ENCODE measurements around the gene SLC5A3.

SLC5A3 gene

DNA sequence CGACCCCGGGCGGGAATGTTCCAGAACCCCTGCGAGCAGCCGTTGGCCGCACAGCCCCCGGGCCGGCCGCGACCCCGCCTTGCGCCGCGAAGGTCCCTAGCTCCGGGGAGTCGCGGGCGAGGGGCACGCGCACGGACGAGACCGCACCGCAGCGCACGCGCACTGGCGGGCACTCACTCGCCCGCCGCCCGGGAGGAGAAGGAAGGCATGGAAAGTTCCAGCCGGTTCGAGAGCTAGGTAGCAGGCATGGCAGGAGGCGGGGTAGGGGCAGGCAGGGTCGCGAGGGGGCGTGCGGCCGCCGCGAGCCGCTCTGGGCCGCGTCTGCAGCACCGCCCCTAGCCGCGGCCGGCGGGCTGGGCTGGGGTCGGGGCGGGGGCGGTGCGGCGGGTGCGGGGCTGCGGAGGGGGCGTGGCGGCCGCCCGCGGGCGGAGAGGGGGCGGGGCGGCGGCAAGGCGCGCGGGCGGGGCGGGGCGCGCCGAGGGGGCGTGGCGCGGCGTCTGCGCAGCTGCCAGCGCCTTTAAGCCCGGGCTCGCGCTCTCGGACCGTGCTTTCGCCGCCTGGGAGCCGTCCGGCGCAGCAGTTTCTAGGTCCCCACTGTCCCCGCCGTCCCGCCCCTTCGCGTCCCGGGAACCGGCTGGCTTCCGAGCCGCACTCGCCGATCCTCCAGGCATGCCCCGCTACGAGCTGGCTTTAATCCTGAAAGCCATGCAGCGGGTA, at the start of gene SLC5A3, which contains the start of gene MRPS6:
Gene SLC5A3, plus strand, starts transcription at position 547 of the 717 bp plus-strand sequence. CDS start 21,621 bp downstream, outside the sequence.
Gene MRPS6, plus strand, starts transcription at position 547 of the 717 bp plus-strand sequence. Its CDS starts 123 bp downstream, at position 670.
- DNase-seq (ENCODE audit: low read depth): peak; percentile 66

DNA sequence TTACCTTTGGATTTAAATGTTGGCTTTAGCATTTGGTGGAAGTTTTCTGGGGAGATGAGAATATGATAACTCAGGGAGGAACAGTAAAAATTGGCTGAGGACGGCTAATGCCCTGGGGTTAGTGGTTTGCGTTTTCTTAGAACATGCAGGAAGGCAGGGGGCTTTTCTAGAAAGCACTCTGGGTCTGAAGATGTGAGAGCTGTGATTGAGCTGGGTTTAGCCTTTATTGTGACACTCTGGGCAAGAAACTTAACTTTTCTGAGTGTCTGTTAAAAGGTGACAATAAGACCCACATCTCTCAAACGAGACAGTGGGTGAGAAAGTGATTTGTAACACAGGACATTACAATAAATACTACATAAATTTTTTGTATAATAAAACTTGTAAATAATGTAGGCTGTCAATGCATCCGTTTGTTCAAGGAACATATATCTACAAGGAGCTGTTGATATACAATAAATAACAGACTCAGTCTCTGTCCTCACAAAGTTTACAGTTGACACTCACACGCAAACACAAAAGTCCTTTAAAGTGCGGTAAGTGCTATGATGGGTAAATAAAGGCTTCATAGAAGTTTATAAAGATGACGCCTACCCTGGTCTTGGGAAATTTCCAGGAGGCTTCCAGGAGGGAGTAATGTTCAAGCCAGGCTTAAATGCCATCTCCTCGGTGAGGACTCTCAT, 49.5 kb upstream of the SLC5A3 start:
- DNase-seq (ENCODE audit: low read depth): no peak

DNA sequence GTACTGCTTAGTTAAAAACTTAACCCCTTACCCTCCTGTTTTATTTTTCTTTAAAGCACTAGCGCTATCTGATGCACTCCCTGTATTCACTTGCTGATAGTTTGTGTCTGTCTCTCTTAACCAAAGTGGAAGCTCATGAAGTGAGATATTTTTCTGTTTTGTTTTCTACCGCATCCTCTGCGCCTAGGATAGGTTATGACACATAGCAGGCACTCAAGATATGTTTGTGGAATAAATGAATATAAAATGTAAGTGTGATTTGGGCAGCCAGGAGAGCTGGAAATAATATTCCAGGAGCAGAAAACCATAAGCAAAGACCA, 49.0 kb upstream of the SLC5A3 start:
- DNase-seq (ENCODE audit: low read depth): no peak

DNA sequence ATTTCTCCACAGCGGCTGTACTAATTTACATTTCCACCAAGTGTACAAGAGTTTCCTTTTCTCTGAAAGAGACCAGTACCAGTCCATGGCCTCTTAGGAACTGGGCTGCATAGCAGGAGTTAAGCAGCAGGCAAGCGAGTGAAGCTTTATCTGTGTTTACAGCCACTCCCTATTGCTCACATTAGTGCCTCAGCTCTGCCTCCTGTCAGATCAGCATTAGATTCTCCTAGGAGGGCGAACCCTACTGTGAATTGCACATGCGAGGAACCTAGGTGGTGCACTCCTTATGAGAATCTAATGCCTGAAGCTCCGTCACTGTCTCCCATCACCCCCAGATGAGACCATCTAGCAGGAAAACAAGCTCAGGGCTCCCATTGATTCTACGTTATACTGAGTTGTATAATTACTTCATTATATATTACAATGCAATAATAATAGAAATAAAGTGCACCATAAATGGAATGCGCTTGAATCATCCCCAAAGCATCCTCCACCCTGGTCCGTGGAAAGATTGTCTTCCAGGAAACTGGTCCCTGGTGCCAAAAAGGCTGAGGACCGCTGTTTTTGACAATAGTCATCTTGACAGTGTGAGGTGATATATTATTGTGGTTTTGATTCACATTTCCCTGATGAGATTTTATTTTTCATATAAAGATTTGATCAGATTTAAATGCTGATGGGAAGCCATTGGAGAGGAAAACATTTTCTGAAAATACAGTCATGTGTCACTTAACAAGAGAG, 45.5 kb upstream of the SLC5A3 start:
- no peak for DNase-seq (ENCODE audit: low read depth)

DNA sequence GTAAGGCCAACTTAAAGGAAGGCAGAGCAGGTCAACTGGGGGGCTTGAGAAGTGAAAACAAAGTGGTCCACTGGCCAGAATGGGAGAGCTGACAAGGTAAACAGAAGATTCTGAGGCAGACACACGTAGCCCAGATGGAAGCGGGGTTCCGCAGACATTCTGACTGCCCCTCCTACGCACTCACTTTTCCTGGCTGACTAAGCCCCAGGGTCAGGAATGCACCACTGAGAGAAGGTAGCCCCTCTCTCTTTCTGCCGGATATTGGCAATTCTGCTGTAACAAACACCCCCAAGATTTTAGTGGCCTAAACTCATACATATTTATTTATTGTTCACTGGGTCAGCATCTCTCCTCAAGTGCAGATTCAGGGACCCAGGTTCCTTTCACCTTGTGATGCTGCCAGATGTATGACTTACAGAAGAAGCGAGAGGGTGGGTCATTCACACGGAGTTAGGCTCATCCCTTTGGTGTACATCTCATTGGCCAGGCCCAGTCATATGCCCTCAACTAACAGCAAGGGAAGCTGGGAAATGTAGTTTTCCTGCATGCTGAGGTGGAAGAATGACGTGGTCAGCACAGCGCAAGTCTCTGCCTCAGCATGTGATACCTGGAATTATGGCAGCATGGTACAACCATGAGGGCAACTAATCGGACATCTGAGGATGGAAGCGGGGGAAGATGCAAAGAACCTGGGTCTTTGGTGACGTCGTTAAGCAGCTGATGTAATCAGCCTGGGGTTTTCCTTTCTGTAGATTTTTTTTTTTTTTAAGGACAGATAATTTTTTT, 43.4 kb upstream of the SLC5A3 start:
- DNase-seq (ENCODE audit: low read depth): no peak

DNA sequence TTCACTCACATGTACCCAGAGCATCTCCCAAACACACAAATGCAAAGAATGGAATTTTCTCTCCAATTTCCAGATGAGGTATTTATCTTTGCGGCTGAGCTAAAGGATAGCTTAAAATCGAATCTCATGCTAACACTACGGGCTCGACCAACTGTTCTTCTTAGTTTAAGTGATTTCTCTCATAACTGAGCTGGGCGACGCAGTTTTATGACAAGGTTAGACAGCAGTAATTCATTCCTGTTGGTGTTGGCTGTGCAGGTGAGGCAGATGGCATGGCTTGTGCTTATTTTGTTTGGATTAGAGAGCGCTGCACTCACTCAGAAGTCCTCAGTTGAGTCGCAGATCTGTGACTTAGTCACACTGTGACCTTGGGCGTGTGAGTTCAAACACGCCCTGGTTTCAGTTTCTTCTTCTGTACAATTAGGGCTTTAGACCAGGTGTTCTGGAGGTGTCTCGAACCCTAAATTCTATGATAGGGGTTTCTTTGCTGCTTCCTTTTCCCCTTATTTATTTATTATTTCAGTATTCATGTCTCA, 41.5 kb upstream of the SLC5A3 start:
- no peak for DNase-seq (ENCODE audit: low read depth)

DNA sequence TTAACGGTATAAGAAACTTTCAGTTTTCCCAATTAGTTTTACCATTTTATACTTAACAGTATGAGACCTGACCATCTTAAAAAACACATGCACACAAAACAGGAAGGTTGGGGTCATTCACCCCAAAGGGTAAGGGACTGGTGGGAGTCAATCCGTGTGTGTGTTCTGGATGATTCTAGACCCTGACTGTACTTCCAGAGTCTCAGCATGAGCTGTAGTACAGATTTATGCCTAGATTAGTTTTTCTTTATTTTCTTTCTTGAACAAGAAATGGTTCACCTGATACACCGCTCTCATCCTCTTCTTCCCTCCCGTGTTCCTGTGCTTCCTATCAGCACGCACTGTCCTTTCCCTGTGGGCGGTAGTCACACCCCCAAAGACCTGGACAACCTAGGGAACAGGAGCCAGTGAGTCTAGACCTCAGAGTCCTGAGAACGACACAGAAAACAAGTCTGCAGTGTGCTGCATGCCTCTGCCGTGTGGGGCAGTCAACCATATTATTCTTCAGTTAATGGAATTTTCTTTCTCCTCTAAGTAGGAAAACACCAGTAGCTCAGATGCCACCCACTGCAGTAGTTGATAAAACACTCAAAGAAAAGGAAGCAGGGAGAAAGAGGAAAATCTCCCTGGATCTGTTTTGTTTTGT, 38.9 kb upstream of the SLC5A3 start:
- DNase-seq (ENCODE audit: low read depth): no peak

DNA sequence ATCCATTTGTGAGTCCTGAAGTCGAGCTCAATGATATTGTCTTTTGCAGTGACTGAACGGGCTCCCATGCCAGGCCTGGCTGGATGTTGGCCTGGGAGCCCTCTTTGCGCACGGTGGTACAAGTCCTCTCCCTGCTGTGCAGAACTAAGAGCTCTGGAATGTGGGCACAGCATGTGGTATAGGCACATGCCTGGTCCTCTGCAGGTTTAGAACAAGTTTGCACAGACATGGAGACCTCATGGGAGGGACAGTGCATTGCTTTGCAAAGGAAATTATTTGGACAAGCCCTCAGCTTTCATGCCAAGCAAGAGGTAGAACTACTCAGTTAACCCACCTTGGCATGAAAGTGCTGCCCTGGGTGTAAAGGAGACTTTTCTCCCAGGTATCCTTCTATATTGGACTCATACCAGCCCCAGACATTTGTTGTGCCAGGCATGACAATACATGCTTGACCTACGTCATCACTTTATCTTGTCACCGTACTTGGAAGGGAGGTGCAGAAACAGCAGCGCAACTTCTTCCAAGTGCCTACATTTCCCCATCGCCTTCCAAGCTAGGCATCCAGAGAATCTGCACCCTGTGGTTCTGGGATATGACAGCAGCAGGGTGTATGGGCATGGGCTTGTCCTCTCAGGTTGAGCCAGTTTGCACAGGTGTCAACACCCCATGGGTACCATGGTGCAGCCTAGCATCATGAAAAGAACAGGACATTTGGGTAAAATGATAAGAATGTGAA, 37.6 kb upstream of the SLC5A3 start:
- no peak for DNase-seq (ENCODE audit: low read depth)

DNA sequence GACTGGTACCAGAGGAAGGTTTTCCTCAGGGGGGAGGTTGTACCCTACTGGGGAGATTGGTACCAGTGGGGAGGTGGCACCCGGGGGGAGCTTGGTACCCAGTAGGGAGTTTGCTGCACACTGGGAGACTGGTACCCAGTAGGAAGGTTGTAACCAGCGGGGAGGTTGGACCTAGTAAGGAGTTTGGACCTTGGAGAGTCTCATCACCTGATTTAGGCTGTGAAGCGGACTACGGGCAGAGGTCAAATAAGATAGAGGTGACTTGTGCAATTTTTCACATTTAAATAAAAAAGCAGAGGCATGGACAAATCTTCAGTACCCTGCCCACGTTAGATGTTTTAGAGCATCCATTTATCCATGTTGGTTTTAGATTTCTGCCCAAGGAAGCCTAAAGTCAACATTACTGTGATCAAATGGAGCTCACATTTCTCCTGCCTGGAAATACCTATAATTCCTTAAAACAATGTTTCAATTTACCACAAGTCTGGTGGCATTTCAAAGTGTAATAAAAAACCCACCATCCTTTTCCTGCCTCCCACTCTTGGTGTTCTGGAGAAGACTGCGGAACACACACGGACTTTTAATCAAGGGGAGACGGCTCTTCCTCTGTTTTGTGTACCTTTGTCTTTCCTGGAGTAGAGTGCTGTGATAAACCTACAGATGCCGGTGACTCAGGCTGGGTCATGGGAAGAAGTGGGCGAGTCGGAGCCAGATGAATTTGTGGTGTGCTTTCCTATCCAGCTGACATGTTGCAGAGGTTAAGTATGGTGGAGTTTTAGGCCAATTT, 36.2 kb upstream of the SLC5A3 start:
- no peak for DNase-seq (ENCODE audit: low read depth)

DNA sequence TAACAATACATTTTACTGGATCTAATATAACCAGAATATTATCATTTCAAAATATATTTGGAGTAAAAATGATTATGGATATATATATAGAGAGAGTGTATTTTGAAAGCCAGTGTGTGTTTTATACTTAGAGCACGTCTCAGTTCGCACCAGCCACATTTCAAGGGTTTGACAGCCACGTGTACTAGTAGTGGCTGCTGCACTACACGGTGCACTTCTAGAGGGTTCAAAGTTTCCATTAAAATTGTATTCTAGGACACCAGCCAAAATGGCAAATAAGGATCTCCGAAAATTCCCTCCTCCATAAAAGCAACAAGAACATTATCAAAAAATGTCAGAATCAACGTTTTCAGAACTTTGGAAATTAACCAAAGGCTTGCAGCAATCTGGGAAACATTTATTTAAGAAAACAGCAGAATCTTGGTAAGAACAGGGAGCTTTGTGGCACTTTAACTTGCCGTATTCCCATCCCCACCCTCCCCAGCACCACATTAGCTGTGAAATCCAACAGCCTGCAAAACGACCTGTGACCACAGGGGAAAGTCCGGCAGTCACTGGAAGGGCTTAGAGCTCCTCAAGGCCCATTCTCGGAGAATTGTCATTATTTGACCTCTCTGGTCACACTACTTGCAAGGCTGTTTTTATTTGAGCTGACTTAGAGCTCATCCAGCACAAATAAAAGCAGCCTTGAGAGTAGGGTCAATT, 33.5 kb upstream of the SLC5A3 start:
- DNase-seq (ENCODE audit: low read depth): no peak

DNA sequence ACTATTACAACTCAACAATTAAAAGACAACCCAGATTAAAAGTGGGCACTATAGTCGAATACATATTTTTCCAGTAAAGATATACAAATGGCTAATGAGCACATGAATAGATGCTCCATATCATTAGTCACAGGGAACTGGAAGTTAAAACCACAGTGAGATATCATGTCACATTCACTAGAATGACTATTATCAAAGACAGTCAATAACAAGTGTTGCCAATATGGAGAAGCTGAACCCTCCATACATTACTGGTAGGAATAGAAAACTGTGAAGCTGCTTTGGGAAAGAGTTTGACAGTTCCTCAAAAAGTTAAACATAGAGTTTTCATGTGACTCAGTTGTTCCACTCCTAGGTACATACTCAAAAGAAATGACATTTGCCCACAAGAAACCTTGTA, 30.6 kb upstream of the SLC5A3 start:
- DNase-seq (ENCODE audit: low read depth): no peak

DNA sequence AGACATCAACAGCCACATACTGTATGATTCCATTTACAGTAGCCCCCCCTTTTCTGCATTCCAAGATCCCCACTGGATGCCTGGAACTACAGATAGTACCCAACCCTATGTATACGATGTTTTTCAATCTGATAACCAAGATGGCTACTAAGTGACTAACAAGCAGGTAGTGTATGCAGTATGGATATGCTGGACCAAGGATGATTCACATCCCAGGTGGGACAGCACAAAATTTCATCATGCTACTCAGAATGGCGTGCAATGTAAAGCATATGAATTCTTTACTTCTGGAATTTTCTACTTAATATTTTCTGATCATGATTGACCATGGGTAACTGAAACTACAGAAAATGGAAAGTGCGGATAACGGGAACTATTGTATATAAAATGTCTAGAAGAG, 30.0 kb upstream of the SLC5A3 start:
- DNase-seq (ENCODE audit: low read depth): no peak

DNA sequence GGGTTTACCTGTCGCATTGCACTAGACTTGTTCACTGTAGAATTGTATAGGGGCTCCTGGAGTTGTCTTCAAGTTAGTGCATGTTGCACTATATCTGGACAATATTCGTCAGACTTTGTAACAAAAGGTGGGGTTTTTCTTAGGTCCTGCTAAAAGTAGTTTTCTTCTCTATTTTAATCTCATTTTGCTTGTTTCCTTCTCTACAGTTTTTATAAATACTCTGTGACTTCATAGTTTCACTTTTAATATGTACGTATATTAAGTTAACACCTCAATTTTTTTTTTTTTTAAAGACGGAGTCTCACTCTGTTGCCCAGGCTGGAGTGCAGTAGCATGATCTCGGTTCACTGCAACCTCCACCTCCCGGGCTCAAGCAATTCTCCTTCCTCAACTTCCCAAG, 26.5 kb upstream of the SLC5A3 start:
- DNase-seq (ENCODE audit: low read depth): no peak

DNA sequence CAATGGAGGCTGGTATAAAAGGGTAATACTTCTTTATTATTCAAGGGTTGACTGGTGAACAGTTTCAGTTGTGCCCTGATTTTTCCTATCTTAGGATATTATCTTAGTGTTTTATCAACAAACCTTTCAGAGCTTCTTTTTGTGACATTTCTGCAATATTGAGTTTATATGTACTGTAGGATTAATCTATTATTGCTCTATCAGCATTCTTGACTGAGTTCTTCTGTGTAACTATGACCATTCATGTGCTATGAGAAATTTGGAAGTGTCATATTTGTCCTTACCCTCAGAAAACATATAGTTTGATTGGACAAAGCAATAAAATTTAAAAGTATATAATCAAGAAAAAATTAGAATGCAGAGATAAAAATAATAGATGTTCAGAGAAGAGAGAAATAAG, 25.5 kb upstream of the SLC5A3 start:
- no peak for DNase-seq (ENCODE audit: low read depth)

DNA sequence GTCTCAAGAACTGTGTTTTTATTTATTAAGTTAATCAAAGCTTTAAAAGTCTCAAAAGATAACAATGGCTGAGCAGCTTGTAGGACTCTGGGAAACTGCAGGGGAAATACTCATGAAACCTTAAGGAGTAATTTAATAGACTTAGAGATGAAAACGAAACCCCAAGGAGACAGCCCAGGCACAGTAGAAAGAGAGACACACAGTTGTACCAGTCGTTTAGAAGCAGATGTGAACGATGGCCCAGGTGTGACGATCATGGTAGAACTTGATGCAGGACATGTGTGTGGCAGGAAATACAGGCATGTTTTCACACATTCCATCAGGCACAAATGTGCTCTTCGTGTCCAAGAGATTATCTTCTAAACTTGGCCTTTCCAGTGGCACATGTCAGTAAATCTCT, 21.2 kb upstream of the SLC5A3 start:
- no peak for DNase-seq (ENCODE audit: low read depth)

DNA sequence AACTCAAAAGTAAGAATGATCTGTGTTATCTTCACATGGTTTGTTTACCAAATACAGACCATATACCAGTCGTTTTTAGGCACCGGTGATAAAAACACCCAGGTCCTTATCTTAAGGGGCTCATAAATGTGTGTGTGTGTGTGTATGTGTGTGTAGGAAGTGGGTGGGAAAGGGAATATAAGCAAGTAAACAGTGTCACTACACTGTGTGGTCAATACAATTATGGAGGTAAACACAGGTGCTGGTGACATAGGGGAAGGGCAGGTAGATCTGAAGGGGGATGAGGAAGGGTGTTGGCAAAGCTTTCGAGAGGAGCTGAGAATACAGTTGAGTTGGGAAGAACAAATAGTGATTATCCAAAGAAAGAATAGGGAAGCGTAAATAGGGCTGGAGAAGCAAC, 19.1 kb upstream of the SLC5A3 start:
- no peak for DNase-seq (ENCODE audit: low read depth)

DNA sequence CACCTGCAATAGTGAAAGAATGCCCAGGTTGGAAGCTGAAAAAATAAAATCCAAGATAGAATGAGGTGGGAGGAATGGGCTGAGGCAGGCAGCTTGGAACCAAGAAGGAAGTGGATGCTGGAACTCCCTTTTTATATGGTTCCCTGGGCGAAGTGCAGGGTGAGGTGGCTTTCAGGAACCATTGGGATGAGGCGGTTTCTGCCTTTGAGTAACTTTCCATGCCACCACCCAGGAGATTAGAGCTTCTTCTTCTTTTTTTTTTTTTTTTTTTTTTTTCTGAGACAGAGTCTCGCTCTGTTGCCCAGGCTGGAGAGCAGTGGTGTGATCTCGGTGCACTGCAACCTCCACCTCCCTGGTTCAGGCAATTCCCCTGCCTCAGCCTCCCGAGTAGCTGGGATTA, 17.8 kb upstream of the SLC5A3 start:
- no peak for DNase-seq (ENCODE audit: low read depth)

DNA sequence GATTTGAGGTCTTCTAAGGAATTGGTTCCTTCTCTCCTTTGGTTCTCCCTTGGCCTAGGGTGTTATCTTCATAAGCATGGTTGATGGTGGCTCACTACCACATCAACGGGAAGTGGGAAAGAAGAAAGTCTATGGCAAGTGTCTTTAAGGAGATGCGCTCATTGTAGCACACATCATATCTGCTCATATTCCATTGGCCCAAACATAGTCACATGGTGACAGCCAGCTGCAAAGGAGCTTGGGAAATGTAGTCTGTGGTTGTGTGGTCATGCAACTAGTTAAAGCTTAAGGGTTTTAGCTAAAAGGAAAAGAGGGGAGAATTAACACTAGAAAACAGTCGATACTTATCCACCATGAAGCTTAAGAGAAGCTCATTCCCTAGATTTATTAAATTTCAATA, 11.4 kb upstream of the SLC5A3 start:
- no peak for DNase-seq (ENCODE audit: low read depth)

DNA sequence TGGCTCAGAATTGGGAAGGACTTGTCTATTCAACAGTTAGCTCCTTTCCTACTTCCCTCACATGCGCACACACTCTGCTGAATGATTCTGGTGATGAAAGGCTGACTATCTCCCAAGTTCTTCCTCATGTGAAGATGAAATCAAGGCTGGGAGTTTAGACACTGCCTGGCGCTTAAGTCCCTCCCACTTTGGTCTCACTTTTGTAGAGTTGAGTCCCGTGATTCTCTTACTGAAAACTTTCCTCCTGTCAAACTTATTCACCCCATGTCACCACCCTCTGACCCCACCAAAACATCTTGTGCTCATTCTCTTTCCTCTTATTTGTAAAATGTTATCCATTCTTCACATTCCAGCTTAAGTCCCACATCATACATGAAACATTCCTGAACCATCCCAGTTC, 8.4 kb upstream of the SLC5A3 start:
- DNase-seq (ENCODE audit: low read depth): no peak
